ENCODE data around the gene OR9A2. TPM values are rescaled to one million over a fixed set of nuclear protein-coding genes. Genes with fewer than 3 reads are reported as not detected.

The OR9A2 gene
- total RNA-seq, 1 experiment from 2014 or later: not detected

DNA sequence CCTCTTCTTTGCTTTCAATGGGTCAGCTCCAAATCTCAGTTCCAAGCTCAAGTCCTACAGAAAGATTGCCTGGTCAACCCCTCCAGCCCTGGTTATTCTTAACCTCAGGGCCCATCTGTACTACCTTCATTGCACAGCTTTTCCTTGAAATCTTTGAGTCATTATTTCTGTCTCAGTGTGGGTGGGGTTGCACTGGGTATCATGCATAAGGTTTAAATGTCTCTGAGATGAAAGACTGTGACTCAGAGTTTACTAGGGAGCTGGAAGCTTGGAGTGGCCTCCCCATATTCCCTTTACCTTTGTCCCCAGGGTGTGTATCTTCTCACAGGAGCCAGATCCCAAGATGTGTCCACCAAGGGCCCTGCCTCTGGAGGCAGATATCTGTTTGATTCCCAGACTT is 21.9 kb upstream of the OR9A2 start:
- Histone ChIP-seq H2BK120ac (ENCODE audit: low read depth, low read length, poor library complexity, severe bottlenecking) (no peak overlapping the region), H2BK12ac (ENCODE audit: insufficient read length, low read depth, low read length) (no peak overlapping the region), H3K14ac (ENCODE audit: insufficient read depth, low read length) (no peak overlapping the region), H3T11ph (ENCODE audit: low read length) (no peak overlapping the region), H3K56ac (ENCODE audit: insufficient read length, low read depth, low read length) (no peak overlapping the region), H3K23me2 (ENCODE audit: insufficient read length, low read depth, low read length, poor library complexity, severe bottlenecking) (no peaks in the 10 kb centered on the region), H3K4me1 (ENCODE audit: insufficient read depth, low read length) (no peaks in the 10 kb centered on the region), H3K9ac (ENCODE audit: extremely low read depth, insufficient read length, low read length) (no peak overlapping the region), H3K79me1 (ENCODE audit: insufficient read depth, low read depth, low read length, poor library complexity, severe bottlenecking) (no peaks in the 10 kb centered on the region), H4K8ac (replicated peaks; ENCODE audit: insufficient read length, low read depth, low read length) (no peak overlapping the region), H2BK15ac (ENCODE audit: low read depth, low read length) (no peak overlapping the region), H3K27ac (ENCODE audit: insufficient read length, low read depth, low read length) (no peak overlapping the region), H4K5ac (ENCODE audit: insufficient read length, low read depth, low read length) (no peak overlapping the region), H4K91ac (ENCODE audit: insufficient read length, low read depth, low read length) (no peak overlapping the region), H3K79me2 (ENCODE audit: insufficient read depth, low read length) (no peaks in the 10 kb centered on the region), H3K9me3 (ENCODE audit: control insufficient read depth, low read depth, low read length) (no peaks in the 10 kb centered on the region), H3K4ac (ENCODE audit: low read depth, low read length) (no peak overlapping the region), H2BK5ac (ENCODE audit: insufficient read length, low read length) (no peak overlapping the region), H3K23ac (ENCODE audit: insufficient read length, low read depth, low read length) (no peak overlapping the region), H3K4me2 (ENCODE audit: insufficient read depth, insufficient read length, low read length) (no peak overlapping the region), H2BK20ac (ENCODE audit: low read depth, low read length, poor library complexity, severe bottlenecking) (no peak overlapping the region), H4K20me1 (ENCODE audit: control insufficient read depth, insufficient read depth, insufficient read length) (no peaks in the 10 kb centered on the region), H3K27me3 (ENCODE audit: insufficient read depth, low read length) (no peaks in the 10 kb centered on the region), H3K18ac (ENCODE audit: insufficient read length, low read depth, low read length) (no peak overlapping the region), H2AFZ (ENCODE audit: low read length) (no peak overlapping the region), H2AK5ac (ENCODE audit: insufficient read length, low read length) (no peak overlapping the region)
- Mint-ChIP-seq H3K27ac (no peak overlapping the region), H3K36me3 (ENCODE audit: insufficient read depth in 1 of 3, low read depth in 3 of 3) (no peaks in the 10 kb centered on the region), H3K4me1 (no peaks in the 10 kb centered on the region), H3K9me3 (no peaks in the 10 kb centered on the region), H3K4me3 (no peak overlapping the region), H3K27me3 (ENCODE audit: low read depth) (no peaks in the 10 kb centered on the region; the same call in none of the 2 replicates)
- DNase-seq: no peak
- TF ChIP-seq CTCF (conservative IDR thresholded peaks at IDR 0.05): no peak

Measured in H9 (cell line).